OCI-LY1 (cell line): ENCODE results near the gene RPL12.

Experiments used
- H2AFZ ChIP-seq: fragments of 200-600 bp; sonication (generic), shearing (Covaris generic); 2 replicates; pipeline ENCODE4 v1.6.0; 2014; ENCODE audit warnings: antibody characterized with exemption, mild to moderate bottlenecking, low read length
- H3F3A ChIP-seq: fragments of 200-600 bp; sonication (generic), shearing (Covaris generic); 2 replicates; pipeline ENCODE4 v1.6.0; 2014; ENCODE audit warnings: mild to moderate bottlenecking, antibody characterized with exemption, low read length, moderate library complexity; ENCODE audit not compliant: insufficient read depth
- H3K27ac ChIP-seq: fragments of 200-600 bp; sonication (generic); 2 replicates; pipeline ENCODE4 v1.5.1; 2014; ENCODE audit warnings: low read length, mixed run types, mild to moderate bottlenecking, low read depth; ENCODE audit not compliant: poor library complexity, severe bottlenecking
- H3K27me3 ChIP-seq: fragments of 200-600 bp; sonication (generic); 2 replicates; pipeline ENCODE4 v1.6.0; 2014; ENCODE audit warnings: antibody characterized with exemption, mild to moderate bottlenecking, low read length, moderate library complexity; ENCODE audit not compliant: insufficient read depth
- H3K36me3 ChIP-seq: fragments of 200-600 bp; sonication (generic); 2 replicates; pipeline ENCODE4 v1.6.1; 2014; ENCODE audit warnings: mild to moderate bottlenecking, antibody characterized with exemption, low read length, moderate library complexity, mixed read lengths; ENCODE audit not compliant: insufficient read depth
- H3K4me1 ChIP-seq: fragments of 200-600 bp; sonication (generic); 2 replicates; pipeline ENCODE4 v1.5.1; 2014; ENCODE audit warnings: mild to moderate bottlenecking, low read length, moderate library complexity; ENCODE audit not compliant: insufficient read depth, severe bottlenecking
- H3K4me2 ChIP-seq: fragments of 200-600 bp; sonication (generic), shearing (Covaris generic); 2 replicates; pipeline ENCODE4 v1.6.1; 2014; ENCODE audit warnings: low read length
- H3K4me3 ChIP-seq: fragments of 200-600 bp; sonication (generic); 2 replicates; pipeline ENCODE4 v1.5.1; 2014; ENCODE audit warnings: low read length, low read depth, mild to moderate bottlenecking, mixed read lengths; ENCODE audit not compliant: poor library complexity, severe bottlenecking
- H3K79me2 ChIP-seq: fragments of 200-600 bp; shearing (Covaris generic); 2 replicates; pipeline ENCODE4 v1.6.1; 2016; ENCODE audit warnings: mixed run types, low read length, mixed read lengths; ENCODE audit not compliant: insufficient read depth
- H3K9ac ChIP-seq: fragments of 200-600 bp; sonication (generic), shearing (Covaris generic); 2 replicates; pipeline ENCODE4 v1.6.1; 2014; ENCODE audit warnings: mild to moderate bottlenecking, low read length, mixed read lengths
- H3K9me2 ChIP-seq: fragments of 200-600 bp; sonication (generic), shearing (Covaris generic); 2 replicates; pipeline ENCODE4 v1.6.1; 2014; ENCODE audit warnings: low read depth, mild to moderate bottlenecking, low read length, mixed read lengths
- H3K9me3 ChIP-seq: fragments of 200-600 bp; shearing (Covaris generic); 2 replicates; pipeline ENCODE4 v1.6.1; 2014; ENCODE audit warnings: low read length, mixed read lengths
- H4K20me1 ChIP-seq: fragments of 200-600 bp; sonication (generic), shearing (Covaris generic); 2 replicates; pipeline ENCODE4 v1.6.0; 2016; ENCODE audit warnings: mild to moderate bottlenecking, low read length; ENCODE audit not compliant: insufficient read depth
- CTCF ChIP-seq: fragments of 200-600 bp; sonication (generic), shearing (Covaris generic); IDR thresholded peaks from 2 replicates; pipeline ENCODE4 v1.5.1; 2017; ENCODE audit warnings: mild to moderate bottlenecking, antibody characterized with exemption, low read length, moderate library complexity, mixed read lengths
- EZH2 ChIP-seq: fragments of 200-600 bp; sonication (generic), shearing (Covaris generic); IDR thresholded peaks from 2 replicates; pipeline ENCODE4 v1.8.0; 2017; ENCODE audit warnings: borderline replicate concordance, mixed run types, mild to moderate bottlenecking, antibody characterized with exemption, low read length, moderate library complexity, mixed read lengths

The RPL12 gene

DNA sequence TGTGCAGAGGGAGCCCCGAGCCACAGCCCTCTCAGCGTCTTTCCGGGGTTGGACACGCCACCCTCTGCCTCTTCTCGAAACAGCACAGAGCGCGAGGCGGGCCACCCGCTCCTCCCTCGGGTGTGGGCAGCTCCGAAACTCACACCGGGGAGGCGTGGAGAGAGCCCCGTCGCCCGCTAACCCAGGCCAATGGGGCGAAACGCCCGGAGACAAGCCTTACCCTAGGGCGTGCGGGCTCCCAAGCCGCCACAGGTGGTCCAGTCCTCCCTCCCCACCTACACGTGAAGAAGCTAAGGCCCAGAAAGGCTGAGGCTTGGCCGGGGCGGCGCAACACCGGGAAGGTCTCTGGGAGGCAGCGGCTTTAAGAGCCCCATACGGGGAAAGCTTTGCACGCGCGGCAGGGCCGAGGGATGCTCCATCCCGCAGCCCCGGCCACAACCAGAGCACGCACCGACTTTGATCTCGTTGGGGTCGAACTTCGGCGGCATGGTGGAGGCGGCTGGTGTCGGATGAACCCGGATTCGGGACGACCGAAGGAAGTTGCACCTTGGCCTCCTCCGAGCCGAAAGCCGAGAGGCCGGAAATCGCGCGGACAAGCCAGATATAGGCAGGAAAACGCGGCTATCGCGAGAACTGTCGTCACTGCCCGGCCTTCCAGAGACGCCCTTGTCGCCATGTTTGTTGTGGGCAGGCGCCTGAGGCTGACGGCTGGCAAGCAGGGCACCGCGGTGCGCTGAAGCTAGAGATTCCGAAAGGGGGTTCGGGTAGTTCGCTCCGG lies at the start of gene RPL12, which contains the start of gene LRSAM1:
Gene RPL12, minus strand, starts transcription at position 577 of the 778 bp plus-strand sequence. Its CDS starts 89 bp downstream, at position 488.
Gene LRSAM1, plus strand, starts transcription at position 681 of the 778 bp plus-strand sequence. CDS start 3,018 bp downstream, outside the sequence.
- TF ChIP-seq CTCF: no peak; the same call in 1 of the 2 replicates
- Histone ChIP-seq H3K36me3 (peaks cover 50% of the 10 kb centered on the region), H3K79me2 (peaks cover 15% of the 10 kb centered on the region)

GRCh38 chr9:127500862-127501261 lies 49.7 kb upstream of the RPL12 start:
- Histone ChIP-seq H4K20me1 (no peaks in the 10 kb centered on the region), H3K36me3 (peaks cover 7% of the 10 kb centered on the region; the same call in 1 of the 2 replicates)

More for the DNA sequence above, at the start of gene RPL12, which contains the start of gene LRSAM1:
- Histone ChIP-seq H3K4me3 (peak within 1 kb of the TSS; percentile 72), H2AFZ (peak within 1 kb of the TSS; percentile 15; the same call in 1 of the 2 replicates), H3K9me3 (peaks cover 18% of the 10 kb centered on the region), H3K27ac (peak within 1 kb of the TSS; percentile 78), H3K4me1 (peaks cover 35% of the 10 kb centered on the region), H3K27me3 (no peaks in the 10 kb centered on the region), H3K4me2 (peak within 1 kb of the TSS; percentile 95), H3F3A (peaks cover 13% of the 10 kb centered on the region), H4K20me1 (no peaks in the 10 kb centered on the region), H3K9ac (peak within 1 kb of the TSS; percentile 88), H3K9me2 (no peaks in the 10 kb centered on the region)

GRCh38 chr9:127500399-127500798 lies 49.2 kb upstream of the RPL12 start:
- Histone ChIP-seq H3K9me3 (no peaks in the 10 kb centered on the region), H3K9me2 (no peaks in the 10 kb centered on the region), H2AFZ (no peak overlapping the region), H3F3A (no peaks in the 10 kb centered on the region), H4K20me1 (no peaks in the 10 kb centered on the region), H3K79me2 (no peaks in the 10 kb centered on the region), H3K9ac (no peak overlapping the region), H3K4me3 (no peak overlapping the region), H3K4me1 (no peaks in the 10 kb centered on the region), H3K27me3 (no peaks in the 10 kb centered on the region), H3K4me2 (no peak overlapping the region), H3K27ac (no peak overlapping the region), H3K36me3 (peaks cover 9% of the 10 kb centered on the region; the same call in 1 of the 2 replicates)
- TF ChIP-seq CTCF (no peak), EZH2 (no peak)

More at GRCh38 chr9:127500862-127501261, 49.7 kb upstream of the RPL12 start:
- Histone ChIP-seq H3K4me1 (no peaks in the 10 kb centered on the region), H3K9ac (no peak overlapping the region), H3K9me2 (no peaks in the 10 kb centered on the region), H3F3A (no peaks in the 10 kb centered on the region), H3K27ac (no peak overlapping the region), H2AFZ (no peak overlapping the region), H3K79me2 (no peaks in the 10 kb centered on the region), H3K9me3 (no peaks in the 10 kb centered on the region), H3K4me2 (no peak overlapping the region), H3K4me3 (no peak overlapping the region), H3K27me3 (no peaks in the 10 kb centered on the region)
- TF ChIP-seq EZH2 (no peak), CTCF (no peak)
